ENCODE data around the gene SUCO.
"Not testable (repeated sequence)": the region's sequence is repeated elsewhere in the genome, so short reads cannot be mapped to it uniquely, and the experiment has no call there.

The SUCO gene

GRCh38 chr1:172566196-172566997 is 33.4 kb downstream of the SUCO start:
- no peak for DNase-seq

- DNase-seq, result no peak
Measured at GRCh38 chr1:172567720-172568119, 34.8 kb downstream of the SUCO start.

- DNase-seq, result no peak
Measured at GRCh38 chr1:172574080-172574479, 41.1 kb downstream of the SUCO start.

GRCh38 chr1:172578586-172578985 is 45.6 kb downstream of the SUCO start:
- DNase-seq, result no peak

GRCh38 chr1:172581273-172581672 is 48.3 kb downstream of the SUCO start:
- no peak for DNase-seq

GRCh38 chr1:172581779-172582178 is 48.8 kb downstream of the SUCO start:
- DNase-seq, result no peak

GRCh38 chr1:172582889-172583288 is 49.9 kb downstream of the SUCO start:
- DNase-seq, result no peak

GRCh38 chr1:172585348-172585747 is 52.4 kb downstream of the SUCO start:
- DNase-seq, result no peak

- DNase-seq, result no peak
Measured at GRCh38 chr1:172585861-172586260, 52.9 kb downstream of the SUCO start.

- DNase-seq, result no peak
Measured at GRCh38 chr1:172588296-172589291, 55.6 kb downstream of the SUCO start.

GRCh38 chr1:172589553-172589952 is 56.6 kb downstream of the SUCO start:
- DNase-seq, result no peak

- DNase-seq, result not testable (repeated sequence)
Measured at GRCh38 chr1:172591429-172591828, 58.5 kb downstream of the SUCO start.

GRCh38 chr1:172595066-172595465 is 62.1 kb downstream of the SUCO start:
- DNase-seq, result not testable (repeated sequence)

GRCh38 chr1:172596782-172597181 is 63.8 kb downstream of the SUCO start:
- DNase-seq, result peak in 1 of 4 experiments; percentile 1

- no peak for DNase-seq
Measured at GRCh38 chr1:172599912-172600311, 67.0 kb downstream of the SUCO start.

GRCh38 chr1:172600615-172601014 is 67.7 kb downstream of the SUCO start:
- no peak for DNase-seq

GRCh38 chr1:172601046-172601630 is 68.2 kb downstream of the SUCO start:
- no peak for DNase-seq

- DNase-seq, result no peak
Measured at GRCh38 chr1:172602706-172603105, 69.8 kb downstream of the SUCO start.

GRCh38 chr1:172603816-172604215 is 70.9 kb downstream of the SUCO start:
- no peak for DNase-seq

- DNase-seq, result no peak
Measured at GRCh38 chr1:172605641-172606040, 72.7 kb downstream of the SUCO start.

GRCh38 chr1:172607145-172607544 is 74.2 kb downstream of the SUCO start:
- no peak for DNase-seq

GRCh38 chr1:172608098-172608601 is 75.2 kb downstream of the SUCO start:
- DNase-seq, result no peak

GRCh38 chr1:172609528-172609927 is 76.6 kb downstream of the SUCO start:
- DNase-seq, result no peak

Measured in activated naive CD4-positive, alpha-beta T cell (primary cell).